ENCODE measurements around the gene ECE1.

The ECE1 gene

DNA sequence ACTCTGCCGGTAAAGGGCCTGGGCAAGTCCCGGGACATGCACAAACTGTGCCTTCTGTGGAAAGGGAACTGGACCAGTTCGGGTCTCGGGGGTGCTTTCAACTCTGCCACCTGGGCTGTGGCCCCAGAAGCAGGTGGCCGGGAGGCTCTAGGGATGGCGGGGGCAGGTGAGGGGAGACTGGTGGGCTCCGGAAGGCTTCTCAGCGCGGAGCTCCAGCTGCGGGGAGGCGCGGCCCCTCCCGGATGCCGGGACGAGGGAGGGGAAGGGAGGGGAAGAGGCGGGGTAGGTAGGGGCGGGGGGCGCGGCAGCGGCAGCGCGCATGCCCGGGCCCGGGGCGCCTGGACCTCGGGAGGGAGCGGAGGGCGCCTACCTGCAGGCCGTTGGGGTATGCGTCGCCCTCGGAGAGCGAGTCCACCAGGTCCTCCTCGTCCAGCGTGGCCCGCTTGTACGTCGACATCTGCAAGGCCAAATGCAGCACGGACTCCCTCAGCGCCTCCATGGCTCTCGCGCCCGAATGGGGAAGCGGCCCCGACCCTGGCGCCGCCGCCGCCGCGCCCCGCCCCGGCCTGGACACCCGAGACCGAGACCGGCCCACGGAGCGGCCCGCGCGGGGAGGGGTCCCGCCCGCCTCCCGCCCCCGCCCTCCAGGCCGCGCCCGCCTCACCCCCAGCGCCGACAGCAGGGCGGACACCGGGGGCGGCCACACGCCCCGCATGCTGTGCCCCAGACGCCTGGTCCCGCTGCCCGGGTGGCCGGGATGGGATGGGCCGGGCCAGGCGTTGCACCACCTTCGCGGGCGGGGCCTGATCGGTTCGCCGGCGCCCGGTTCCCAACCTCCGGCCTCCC, at the start of gene ECE1:
Gene ECE1, minus strand, starts transcription at position 764 of the 846 bp plus-strand sequence. Its CDS starts 49 bp downstream, at position 715.
- peak in 2 of 4 experiments; percentile 11 to 45 for DNase-seq

DNA sequence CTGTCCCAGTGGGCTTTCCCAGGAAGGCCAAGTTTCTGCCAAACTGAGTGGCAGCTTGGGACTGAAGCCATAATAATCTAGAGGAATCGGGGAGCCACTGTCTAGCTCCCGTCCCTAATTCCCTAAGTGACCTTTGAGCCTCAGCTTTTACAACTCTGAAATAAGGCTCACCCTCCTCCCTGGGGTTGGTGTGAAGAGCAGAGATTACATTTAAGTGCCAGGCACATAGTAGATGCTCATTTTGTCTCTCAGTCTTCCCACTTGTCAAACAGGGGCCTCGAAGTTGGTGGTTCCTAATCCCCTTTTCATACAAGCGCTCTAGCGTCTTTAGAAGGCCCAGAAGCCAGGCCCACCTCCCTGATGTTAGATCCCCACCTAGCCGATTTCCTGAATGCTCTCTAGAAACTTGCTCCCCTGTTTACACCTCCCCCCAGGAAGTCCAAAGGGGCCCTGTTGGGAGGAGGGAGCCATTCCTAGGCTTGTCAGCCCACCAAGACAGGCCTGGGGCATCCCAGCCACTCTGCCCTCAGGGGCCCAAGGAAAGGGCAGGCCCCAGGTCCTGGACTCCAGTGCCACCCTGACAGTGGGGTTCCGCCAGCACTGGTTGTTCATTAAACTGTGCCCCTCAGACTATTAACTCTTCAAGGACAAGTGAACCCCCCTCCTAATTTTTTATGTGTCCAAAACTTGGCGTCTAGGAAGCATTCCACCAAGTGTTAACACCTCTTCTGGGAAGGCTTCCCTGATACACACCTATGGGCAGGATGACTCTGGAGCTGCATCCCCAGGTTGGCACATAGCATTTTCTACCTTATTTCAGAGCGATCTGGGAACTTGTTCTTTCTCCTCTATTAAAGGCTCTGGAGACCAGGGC, 49.3 kb upstream of the ECE1 start:
- DNase-seq: no peak

DNA sequence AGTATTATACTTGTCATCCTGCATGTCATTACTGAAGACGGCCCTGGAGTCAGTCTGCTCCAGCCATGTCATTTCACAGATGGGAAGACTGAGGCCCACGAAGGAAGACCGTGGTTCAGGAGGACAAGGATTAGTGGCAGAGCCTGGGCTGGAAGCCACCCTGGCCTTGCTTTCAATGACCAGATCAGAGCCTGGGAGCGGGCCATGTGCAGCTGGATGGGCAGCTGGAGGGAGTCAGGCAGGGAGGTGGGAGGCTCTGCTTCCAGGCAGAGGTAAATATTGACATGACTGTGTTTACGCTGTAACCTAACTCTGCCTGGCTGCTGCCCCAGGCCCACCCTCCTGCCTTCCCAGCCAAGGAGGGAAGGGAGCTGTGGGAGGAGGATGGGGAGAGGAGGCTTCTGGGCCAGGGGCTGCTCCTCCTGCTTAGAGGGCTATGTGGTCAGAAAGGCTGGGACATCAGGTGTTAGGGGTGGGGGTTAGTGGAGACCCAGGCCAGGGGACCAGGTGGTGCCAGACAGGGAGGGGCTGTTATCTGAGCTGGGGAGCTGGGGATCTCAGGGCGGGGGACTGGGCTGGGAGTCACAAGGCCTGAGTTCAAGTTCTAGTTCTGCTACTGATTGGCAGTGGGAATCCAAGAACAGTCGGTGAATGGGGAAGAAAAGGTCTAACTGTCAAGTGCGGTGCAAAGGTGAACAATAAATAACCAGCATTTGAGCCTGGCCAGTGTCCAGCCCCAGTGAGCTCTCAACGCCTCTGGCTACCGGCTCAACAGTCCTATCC, 48.5 kb upstream of the ECE1 start:
- no peak for DNase-seq

DNA sequence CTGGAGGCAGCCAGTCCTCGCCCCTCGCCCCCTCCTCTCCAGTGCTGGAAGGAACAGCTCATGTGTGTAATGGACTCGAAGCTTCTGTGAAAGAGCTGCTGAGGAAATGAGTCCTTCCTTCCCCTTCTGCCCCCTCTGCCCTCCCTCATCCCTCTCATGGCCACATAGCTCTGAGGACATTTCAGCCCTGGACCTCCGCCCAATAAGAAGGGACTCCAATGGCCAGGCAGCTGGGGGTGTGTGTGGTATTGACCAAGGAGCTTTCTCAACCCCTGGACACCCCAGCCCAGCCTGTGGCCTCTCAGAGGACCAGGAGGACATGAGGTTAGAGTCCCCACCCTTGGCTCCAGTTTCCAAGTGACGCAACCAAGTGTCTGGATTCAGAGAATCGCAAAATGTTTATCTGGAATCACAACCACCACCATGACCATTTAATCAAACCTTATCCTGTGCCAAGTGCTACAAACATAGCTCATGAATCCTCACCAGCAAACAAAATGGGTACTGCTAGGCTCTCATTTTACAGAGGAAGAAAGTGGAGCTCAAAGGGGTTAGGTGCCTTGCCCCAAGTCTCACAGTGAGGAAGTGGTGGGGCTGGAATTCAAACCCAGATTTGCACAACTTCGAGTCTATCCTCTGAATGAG, 47.8 kb upstream of the ECE1 start:
- DNase-seq: no peak

DNA sequence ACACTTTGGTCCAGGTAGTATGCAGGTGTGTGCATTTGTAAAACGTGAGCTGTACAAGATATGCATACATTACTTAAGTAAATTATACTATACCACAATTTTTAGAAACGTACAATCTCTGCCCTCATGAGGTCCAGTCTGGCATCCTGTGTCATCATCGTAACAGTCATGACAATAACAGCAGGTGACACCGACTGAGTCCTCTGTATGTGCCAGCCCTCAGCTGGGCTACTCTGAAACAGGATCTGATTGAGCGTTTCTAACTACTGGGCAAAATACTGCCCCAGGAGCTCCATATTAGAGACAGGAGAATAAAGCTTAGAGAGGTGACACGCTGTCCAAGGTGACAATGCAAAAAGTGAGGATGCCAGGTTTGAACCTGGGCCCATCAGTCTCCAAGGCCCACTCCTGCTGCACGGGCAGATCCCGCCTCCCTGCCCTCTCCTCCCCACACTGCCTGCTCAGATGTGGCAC, 47.2 kb upstream of the ECE1 start:
- DNase-seq: no peak

DNA sequence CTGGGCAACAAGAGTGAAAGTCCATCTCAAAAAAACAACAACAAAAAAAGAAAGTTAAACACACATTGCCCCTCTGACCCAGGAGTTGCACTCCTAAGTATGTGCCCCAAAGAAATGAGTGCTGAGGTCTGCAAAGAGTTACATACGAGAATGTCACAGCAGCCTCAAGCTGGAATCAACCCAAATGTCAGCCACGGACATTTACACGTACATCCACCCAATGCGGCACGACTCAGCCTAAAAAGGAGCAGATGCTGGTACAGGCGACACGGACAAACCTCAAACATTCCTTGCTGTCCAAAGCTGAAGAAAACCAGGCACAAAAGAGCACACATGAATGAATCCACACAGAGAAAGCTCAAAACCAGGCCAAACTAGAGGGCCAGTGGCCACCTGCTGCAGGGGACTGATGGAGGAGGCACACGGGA, 46.8 kb upstream of the ECE1 start:
- DNase-seq: no peak

DNA sequence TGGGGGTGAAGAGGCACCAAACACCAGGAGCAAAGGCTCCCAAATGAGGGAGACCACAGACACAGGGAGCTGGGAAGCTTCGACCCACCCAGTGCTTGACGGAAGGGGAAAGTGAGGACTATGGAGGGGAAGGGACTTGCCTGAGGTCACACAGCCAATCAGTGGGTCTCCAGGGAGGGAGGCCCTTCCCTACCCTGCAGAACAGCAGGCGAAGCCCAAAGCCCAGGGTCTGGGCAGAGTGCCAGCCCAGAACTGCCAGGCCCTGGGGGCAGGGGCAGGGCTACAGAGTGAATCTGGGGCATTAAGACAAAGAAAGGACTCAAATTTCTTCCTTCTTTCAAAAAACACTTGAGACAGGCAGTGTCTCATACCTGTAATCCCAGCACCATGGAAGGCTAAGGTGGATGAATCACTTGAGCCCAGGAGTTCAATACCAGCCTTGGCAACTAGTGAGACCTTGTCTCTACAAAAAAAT, 45.5 kb upstream of the ECE1 start:
- DNase-seq: no peak

DNA sequence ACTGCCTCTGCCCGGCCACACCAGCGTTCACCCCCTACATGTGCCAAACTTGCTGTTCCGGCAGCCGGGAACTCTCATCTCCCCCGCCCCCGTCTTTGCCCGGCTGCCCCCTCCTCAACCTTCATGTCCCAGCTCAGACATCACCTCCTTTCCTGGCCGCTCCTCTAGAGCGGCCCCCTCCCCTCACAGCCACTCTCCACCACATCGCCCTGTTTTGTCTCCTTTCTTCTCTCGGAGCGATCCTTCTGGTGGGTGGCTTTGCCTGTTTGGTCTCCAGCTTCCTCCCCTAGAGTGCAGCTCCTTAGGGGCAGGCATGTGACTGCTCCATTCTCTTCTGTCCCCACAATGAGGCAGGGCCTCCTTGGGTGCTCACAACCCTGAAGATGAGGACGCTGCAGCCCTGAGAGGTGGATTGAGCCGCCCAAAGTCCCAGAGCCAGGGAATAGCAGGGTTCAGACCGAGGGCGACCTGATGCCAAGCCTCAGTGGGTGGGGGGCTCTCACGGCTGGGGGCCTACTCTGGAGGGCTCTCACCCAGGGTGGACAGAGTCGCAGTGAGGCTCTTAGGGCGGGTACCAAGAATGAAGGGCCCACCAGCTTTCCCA, 44.9 kb upstream of the ECE1 start:
- no peak for DNase-seq

DNA sequence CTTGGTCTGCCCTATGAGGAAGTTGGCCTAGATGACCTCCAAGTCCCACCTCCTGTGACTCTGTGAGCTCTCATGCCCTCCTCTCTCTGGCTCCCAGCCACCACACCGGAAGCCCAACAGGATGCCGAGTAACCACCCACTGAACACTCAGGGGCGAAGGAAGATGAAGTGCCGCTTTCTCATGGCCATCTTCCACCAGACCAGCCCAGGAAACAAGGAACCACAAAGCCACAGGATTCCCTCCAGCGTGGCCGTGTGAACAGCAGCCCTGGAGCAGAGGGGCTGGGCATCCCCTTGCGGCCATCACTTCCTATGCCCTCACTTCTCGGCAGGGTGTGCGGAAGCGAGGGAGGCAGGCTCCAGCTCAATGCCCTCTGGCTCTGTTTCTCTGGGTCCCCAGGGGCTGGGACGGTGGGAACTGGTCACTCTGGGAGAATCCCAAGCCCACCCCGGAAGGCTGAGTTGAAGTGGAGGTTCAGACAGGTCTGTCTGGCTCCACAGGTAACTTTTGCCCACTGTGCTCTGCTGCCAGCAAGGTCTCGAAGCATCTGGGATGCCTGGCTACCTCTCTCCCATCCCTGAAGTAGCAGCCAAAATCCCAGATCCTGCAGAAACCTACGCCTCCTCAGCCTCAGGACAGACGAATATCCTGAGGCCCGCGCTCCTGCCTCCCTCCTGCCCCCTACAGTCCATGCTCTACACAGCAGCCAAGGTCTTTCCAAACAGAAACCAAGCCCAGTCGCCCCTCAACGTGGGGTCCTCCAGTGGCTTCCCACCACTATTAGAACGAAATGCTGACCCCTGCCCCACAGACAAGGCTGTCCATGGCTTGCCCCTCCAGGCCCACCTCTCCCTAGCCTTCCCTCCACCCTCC, 44.2 kb upstream of the ECE1 start:
- peak; percentile 27 to 60 (median 56) for DNase-seq

DNA sequence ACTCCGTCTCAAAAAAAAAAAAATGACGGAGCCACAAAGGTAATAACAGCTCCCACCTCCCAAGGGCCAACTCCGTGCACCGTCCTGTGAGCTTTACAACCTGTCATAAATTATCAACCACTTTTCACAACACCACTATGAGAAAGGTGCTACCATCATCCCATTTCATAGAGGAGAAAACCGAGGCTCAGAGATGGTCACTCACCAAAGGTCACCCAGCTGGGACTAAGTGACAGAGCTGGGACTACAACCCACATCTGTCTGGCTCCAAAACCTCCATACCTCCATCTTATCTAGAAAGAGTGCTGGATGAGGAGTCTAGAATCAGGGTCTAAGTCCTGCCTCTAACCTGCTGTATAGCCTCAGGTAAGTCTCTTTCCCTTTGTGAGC, 43.6 kb upstream of the ECE1 start:
- no peak for DNase-seq

DNA sequence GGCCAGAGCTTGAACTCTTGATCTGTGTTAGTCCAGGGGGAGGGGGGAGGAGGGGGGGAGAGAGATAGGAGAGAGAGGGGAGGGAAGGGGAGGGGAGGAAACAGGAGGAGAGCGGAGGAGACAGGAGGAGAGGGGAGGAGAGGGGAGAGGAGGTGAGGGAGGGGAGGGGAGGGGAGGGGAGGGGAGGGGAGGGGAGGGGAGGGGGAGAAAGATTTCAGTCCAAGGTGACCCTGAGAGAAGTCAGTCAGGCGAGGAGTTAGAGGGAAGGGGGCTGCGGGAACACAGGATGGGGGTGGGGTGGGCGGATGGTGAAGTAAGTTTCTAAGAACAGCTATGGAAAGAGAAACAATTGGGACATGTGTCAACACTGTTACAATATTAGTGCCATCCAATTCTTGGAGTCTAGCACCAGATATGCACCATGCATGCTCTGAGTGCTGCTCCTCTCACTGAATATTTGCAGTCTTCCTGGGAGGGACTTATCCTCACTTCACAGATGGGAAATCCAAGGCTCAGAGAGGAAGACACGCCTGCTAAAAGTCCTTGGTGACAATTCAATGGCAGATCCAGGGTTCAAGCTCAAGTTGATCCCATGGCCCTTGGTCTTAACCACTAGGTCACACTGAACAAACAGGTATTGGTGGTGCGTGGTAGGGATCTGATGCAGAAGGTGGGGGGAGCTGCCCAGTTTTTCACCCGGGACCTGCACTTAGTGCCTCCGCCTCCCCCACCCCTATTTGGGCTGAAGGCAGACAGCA, 42.5 kb upstream of the ECE1 start:
- no peak for DNase-seq

DNA sequence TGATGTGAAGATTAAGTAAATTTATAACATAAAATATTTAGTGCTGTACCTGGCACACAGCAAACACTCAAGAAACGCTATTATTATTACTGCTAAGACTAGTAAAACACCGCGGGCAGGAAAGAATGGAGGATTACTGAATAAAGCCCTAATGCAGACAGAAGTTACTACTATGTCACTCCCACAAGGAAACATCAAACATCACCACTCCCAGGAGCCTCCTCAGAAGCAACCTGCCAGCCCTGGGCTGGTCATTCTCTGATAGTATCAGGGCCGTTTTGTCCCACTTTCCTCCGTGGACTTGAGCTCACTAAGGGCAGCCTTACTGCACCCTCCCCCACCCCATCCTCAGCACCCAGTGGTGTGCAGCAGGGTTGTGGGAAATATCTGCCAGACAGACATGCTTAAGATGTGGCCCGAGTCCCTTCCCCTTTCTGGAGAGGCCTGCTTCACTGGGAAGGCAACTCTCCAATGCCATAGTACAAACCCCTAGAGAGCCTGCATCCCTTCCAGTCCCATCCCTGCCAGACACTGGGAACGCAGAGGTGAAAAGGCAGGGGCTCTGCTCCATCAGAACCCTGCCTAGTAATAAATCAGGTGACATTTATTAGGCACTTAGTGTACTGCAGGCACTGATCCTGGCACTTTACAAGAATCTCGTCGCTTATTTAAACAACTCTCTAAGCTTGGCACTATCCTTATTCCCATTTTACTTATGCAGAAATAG, 41.7 kb upstream of the ECE1 start:
- DNase-seq: no peak

DNA sequence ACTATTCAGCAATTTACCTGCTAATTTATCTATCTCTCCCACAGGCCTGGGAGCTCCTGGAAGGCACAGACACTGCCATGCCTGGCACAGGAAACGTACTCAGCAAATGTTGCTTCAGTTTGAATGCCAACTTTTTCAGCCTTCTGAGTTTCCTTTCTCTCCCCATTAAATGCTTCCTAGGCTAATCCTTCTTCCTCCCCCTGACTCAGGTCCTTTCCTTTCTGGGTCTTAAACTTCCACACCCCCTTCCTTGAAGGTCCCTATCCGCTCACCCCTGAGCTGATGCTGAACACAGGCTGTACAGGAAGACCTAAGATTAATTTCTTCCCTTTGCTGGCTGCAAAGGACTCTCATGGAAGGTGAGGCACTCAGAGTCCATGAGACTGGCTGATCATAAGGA, 40.3 kb upstream of the ECE1 start:
- no peak for DNase-seq

DNA sequence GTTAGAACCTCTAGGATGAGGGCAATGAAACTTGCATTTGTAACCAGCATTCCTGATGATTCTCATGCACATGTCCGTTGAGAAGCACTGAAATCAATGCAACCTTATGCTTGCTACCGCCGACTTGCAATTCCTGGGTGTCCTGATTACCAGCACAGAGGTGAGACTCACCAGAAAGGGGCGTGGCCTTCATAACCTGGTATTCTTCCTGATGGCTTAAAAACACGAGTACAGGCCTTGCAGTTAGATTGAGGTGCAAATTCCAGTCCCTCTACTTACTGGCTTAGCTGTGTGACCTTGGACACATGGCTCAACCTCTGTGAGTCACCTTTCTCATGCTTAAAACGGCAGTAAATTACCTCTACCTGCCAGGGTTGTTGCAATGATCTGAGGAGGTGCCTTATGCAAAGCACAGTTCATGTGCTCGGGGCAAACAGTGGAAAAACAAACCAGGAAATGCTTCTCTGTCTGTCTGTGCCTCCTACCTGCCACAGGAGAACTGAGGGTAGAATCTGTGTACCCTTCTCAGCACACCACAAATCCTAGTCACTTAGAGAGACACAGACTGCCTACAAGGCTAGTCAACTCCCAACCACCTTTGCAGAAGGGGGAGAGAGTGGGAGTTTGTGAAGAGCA, 39.1 kb upstream of the ECE1 start:
- DNase-seq: no peak

DNA sequence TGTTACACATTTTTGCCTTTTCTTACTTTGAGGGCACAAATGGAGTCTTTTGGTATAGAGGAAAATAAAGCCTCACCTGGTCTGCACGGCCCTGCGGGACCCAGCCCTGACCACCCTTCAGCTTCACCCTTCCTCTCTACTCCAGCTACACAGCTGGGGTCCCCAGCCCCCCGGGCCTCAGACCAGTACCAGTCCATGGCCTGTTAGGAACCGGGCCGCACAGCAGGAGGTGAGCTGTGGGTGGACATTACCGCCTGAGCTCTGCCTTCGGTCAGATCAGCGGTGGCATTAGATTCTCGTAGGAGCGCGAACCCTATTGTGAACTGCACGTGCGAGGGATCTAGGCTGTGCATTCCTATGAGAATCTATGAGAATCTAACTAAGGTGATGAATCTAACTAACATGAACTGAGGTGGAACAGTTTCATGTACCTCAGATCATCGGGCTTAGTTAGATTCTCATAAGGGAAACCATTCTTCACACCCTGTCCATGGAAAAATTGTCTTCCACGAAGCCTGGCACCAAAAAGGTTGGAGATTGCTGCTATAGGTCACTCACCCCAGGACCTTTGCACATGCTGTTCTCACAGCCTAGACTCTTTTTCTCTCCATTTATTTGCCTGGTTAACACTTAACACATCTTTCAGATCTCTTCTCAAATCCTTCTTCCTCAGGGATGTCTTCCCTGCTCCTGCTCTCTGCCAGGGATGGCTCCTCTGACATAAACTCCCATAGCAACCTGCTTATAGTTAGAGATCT, 37.5 kb upstream of the ECE1 start:
- no peak for DNase-seq

DNA sequence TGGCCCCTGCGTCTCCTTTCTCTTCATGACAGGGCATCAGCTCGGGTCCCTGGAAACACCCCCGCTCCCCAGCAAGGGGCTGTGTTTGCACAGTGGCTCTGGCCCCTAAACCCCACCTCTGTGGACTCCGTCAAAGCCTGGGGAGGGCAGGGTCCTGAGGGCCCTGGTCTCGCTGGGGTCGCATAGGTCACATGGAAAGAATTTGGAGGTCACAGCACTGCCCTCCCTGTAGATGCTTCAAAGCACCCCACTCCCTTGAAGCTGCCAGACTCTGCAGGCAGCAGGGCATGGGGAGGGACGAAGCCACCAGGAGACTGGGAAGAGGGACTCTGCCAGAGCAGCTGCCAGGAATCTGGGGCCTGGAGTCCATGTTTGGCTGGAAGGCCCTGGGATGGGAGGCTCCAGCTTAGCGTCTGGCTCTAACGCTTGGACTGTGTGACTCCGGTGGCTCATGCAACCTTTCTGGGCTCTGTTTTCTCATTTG, 36.6 kb upstream of the ECE1 start:
- no peak for DNase-seq

DNA sequence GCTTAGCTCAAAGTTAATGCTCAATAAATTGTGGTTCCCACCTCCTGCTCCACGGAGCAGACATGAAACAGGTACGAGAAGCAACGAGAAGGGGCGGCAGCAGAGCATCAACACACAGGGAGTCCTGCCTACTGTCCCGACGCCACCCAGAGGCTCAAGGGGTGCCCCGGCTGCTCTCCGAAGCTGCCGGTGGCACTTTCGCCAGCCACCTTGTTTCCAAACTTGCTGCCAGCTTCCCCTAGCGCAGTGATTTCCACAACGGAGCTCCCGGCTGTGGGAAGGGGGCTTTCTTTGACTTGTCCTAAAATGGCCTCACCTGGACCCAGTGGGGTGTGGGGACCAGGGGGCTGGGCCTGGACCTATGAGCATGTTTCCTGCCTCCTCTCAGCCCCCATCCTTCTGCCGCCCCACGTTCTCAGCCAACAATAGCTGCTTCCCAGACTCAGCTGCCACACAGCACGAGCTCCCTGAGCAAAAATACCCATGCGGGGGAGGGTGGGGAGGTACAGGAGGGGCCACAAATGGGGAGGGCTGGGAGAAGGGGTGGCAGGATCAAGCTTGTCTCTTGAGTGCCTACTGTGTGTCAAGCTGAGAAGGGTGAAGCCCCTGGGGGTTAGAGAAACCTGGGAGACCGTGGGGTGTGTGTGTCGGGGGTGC, 35.6 kb upstream of the ECE1 start:
- no peak for DNase-seq
